ENCODE measurements around the gene PPP1R14C.
"Not testable (repeated sequence)": the region's sequence is repeated elsewhere in the genome, so short reads cannot be mapped to it uniquely, and the experiment has no call there.

Gene PPP1R14C

GRCh38 chr6:150172929-150173328 is 30.1 kb downstream of the PPP1R14C start:
- no peak for DNase-seq

DNA sequence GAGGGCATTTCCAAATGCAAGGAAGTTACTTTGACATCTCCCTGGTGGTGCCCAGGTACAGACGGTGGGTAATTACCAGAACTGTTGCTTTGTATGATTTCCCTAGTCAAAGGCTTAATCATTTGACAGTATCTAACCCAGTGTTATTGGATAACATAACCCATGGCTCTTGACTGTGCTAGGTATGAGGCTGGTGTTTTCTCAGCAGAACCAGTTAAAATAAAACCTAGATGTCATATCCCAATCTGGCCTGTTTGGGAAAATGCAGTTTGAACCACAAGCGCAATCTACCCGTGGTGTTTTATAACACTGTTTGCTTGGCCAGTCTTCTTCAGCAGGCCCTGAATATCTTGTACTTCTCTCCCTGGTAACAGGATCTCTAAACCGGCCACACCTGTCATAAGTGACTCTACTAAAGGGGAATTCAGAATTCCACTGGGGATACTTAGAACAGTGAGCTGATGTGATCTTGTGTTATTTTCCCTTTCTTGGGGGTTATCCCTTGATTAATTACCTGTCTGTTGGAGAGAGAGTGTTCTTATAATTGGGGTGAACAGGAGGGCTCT is 32.8 kb downstream of the PPP1R14C start:
- DNase-seq: no peak

DNA sequence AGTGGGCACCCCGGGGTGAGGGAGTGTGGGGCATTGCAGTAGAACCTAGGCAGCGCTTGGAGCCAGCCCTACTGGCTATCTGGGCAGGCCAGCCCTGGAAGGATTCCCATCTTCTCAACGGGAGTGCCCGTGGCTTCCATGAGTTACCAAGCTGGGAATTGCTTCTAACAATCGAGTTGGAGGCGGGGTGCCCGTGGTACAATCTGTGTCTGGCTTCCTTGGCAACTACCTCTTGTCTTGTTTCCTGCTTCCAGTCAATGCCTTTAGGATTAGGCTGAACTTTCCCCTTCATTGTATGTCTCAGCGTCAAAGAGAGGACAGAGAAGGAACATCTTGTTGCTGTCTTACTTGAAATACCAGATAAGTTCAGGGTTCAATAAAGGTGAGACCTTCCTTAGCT is 33.3 kb downstream of the PPP1R14C start:
- no peak for DNase-seq

GRCh38 chr6:150176659-150177058 is 33.8 kb downstream of the PPP1R14C start:
- no peak for DNase-seq

DNA sequence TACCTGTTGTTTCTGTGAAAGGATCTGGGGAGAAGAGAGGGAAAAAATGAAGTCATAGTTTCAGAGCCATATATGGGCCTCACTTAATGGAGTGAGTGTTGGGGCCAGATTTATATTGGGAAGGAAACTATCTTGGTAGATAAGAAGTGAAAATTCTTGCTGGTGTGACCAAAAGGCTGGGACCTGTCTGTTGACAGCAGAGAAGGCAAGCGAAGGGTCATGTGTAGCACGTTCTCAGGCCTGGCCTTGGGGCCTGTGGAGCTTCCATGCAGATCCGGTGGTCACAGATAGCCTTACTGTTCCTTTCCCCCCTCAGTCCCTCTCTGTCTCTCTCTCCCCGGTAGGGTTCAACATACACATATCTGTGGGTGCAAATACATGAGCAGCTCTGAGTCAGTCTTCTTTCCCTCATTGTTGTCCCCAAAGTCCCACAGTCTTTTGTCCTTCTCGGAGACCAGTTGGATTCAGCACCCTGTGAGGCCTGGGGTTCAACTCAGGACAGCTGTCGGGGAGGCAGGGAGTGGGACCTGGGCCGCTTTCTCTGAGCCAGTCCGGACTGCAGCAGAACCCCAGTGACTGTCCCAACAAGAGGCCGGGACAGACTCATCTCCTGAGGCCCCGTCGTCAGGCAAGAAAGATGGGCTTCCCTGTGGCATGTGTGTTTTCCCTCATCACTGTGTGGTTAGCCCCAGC is 34.6 kb downstream of the PPP1R14C start:
- DNase-seq: no peak

- DNase-seq: no peak
Measured at GRCh38 chr6:150177952-150178520, 35.2 kb downstream of the PPP1R14C start.

DNA sequence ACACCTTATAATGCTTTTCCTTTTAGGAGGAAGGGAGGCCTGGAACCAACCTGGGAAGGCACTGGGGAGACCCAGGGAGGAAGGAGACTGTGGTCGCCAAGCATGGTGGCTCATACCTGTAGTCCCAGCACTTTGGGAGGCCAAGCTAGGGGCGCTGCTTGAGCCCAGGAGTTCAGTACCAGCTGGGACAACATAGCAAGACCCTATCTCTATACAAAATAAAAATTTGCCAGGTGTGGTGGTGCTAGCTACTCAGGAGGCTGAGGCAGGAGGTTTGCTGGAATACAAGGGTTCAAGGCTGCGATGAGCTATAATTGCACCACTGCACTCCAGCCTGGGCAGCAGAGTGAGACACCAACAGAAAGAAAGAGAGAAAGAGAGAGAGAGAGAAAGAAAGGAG is 36.2 kb downstream of the PPP1R14C start:
- no peak for DNase-seq

- not testable (repeated sequence) for DNase-seq
Measured at GRCh38 chr6:150179907-150180424, 37.1 kb downstream of the PPP1R14C start.

DNA sequence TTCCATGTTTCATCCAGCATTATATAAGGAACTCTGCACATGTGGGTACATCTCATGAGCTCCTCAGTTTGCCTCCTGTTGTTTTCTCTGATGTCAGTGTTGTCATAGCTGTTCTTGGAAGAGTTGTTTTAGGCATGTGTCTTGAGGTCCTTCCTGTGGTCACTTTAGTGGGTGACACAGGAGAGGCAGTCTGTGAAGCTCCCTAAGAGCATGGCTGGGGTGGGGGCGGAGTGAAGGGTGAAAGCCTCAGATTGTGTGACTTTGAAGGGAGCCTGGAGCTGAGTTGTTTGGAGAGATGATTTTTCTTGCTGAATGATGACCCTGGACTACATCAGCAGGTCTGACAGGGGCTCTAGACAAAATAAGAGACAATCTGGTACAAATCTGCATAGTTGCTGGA is 37.7 kb downstream of the PPP1R14C start:
- DNase-seq: no peak

DNA sequence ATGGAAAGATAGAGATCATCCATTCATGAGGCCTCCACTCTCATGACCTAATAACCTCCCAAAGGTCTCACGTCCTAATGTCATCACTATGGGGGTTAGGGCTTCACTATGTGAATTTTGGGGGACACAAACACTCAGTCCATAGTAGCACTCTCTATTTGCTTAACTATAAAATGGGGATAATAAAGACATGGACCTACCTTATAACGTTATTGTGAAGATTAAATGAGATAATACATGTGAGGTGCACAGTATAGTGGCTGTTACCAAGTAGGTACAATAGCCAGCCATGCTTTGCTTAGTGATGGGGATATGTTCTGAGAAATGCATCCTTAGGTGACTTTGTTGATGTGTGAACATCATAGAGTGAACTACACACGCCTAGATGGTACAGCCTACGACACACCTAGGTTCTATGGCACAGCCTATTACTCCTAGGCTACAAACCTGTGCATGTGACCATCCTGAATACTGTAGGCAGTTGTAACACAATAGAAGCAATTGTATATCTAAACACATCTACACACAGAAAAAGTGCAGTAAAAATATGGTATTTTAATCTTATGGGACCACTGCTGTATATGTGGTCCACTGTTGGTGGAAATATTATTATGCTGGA is 39.7 kb downstream of the PPP1R14C start:
- DNase-seq: no peak

- no peak for DNase-seq
Measured at GRCh38 chr6:150183105-150183504, 40.3 kb downstream of the PPP1R14C start.

DNA sequence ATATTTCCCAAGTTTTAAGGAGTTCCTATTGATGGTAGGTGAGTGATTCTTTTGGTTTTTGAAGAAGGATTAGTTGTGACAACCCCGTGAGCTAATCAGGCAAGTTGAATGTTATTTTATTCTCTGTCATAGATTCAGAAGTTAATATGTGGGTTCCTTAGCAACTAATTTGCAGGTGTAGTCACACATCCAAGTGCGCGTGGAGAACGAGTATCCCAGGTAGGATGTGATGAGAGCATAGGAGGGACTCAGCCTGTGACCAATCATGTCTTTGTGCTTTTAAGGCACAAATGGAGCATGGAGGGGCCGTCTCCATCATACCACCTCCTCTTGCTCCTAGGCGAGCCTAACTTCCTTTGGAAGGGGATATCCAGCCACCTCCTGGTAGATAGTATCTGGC is 41.1 kb downstream of the PPP1R14C start:
- DNase-seq: no peak

DNA sequence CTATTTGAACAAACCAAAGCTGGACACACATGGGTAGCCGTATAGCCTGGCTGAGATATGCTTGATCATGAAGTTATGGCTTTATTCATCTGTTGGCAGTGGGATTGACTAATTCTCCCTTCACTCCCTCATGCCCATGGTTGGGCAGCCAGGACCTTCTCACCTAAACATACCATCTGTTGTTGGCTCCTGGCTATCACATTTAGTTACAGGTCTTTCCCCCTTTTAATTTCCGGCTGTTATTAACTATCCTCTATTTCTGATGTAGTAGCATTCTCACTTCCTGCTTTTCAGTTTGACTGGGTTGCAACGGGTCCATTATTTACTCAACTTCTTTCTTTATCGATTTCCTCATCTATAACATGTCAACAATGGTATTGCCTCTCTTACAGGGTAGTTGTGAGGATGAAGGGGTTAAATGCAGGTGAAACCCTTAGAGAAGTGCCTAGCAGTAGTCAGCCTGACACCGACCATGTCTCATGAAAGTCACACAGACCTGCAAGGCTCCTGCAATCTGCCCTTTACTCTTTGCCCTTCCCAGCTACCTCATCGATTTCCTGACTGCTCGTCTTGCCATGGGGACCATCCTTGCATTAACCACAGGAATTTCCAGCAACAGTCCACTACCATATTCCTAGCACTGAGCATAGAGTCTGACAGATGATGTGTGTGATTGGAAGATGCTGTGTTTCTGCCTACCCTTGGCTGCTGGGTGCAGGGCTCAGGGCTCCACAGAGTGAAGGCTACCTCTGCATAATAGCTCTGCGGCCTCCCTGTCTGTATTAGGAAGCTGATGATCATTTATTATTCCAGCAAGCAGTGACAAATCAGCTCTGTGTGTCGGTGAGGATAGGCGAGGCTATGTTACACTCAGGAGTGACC is 42.2 kb downstream of the PPP1R14C start:
- no peak for DNase-seq

- DNase-seq: no peak
Measured at GRCh38 chr6:150185732-150186117, 42.9 kb downstream of the PPP1R14C start.

DNA sequence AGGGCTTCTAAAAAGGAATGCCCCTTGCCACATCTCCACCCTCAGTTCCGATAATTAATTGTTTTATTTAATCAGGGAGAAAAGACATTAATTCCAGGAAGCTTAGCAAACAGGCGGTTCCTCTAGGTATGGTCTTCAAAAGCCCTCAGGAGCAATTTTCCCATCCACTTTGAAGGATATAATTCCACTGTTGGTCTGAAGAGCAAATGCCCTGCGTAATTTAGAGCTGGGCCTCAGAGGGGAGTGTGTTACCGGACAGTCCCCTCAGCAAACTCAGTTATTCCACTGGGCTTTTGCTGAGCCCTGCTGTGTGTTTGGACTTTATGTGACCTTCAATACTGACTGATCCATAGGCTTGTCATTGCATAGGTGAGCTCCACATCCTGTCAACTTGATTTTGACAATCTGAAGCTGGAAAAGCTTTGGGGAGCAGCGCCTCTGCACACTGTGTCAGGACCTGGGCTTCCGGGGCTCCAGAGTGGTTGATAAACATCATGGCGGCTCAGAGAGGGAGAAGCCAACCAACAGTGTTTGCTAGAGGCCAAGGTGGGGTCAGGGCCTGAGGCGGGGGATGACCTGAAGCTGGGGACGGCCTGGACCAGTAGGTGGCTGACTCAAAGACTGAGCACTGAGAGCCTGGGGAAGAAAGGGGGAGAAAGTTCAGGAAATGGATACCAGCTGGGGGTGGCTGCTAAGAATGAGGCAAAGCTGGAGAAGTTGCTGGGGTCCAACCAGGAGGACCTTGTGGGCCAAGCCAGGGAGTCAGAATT is 43.5 kb downstream of the PPP1R14C start:
- DNase-seq: no peak

- DNase-seq: not testable (repeated sequence)
Measured at GRCh38 chr6:150187433-150187832, 44.6 kb downstream of the PPP1R14C start.

DNA sequence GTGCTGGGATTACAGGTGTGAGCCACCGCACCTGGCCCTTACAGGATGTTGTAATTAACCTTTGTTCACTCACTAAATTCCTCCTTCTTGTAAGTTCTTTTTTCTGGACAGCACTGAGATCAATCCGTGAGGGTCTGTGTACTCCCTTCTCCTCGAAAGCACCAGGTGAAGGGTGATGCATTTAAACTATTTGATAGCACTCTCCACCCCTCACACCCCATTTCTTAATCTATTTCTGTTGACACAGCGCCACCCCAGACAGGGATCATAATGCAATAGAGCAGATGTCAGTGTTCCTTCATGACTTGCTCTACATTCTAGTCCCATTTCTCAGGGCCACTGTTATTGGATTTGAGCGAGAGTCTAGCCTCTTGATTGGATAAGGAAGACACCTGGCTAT is 46.3 kb downstream of the PPP1R14C start:
- DNase-seq: no peak

DNA sequence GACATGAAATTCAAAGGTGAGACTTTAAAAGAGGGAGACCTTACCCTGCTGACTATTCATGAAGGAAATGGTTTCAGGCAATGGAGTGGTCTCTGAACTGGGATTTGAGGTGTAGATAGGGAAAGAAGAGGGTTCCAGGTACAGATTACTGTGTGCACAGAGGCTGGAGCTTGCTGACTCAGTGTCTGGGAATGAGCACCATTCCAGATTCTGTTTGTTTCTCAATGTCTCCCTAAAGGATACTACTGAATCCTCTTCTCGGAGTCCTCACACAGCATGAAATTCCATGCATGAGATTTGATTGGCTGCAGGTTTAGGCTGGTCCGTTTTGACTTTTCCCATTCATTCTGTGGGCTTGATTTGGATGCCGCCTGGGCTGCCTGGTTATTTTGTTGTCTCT is 49.0 kb downstream of the PPP1R14C start:
- DNase-seq: no peak

DNA sequence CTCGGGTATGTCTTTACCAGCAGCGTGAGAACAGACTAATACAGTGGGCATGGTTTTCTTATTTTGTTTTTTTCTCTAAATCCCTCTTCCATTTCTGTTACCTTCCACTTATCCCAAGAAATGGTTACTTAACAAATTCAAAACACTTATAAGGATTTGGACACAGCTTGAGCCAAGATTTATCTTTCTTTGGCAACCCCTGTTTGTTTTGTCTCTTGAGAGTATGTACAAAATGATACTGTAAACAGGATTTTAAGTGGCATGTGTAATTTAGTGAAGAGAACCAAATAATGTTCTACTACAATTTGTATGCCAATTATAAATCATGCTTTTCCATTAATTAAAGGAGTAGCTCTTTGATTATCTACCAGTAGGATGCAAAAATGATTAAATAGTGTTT is 51.4 kb downstream of the PPP1R14C start:
- DNase-seq: no peak

- no peak for DNase-seq
Measured at GRCh38 chr6:150195996-150196417, 53.2 kb downstream of the PPP1R14C start.

DNA sequence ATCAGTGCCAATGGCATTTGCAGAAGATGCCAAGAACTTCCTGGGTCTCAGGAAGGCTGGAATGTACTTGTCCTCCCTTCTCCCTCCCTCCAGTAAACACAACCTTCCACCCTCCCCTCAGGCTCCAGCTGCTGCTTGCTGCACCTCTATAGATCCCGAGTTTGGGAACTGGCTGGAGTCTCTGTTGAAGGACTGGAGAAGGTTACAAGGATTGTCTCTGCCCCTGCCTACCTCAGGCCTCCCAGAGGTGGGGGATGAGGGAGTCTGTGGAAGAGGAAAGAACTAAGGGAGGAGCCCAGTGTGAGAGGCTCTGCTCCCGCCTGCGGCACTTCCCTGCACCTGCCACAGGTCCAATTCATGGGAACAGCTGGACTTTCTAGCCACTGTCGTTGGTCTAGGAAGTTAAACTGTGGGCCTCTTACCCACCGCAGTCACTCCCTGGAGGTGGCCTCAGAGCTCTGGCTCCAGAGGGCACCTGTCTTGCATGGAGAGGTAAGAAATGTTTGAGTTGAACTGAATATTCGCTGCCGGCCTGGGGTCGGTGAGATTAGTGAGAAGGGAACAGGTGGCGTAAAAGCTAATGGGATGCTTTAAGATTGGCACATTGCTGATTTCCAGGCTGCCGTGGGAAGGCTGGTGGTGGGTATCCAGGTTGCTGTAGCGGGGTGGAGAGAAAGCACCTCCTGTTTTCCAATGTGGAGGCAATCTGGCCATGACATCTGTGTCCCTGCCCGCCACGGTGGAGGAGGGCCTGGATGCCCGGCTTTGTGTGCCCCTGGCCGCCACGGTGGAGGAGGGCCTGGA is 54.3 kb downstream of the PPP1R14C start:
- no peak for DNase-seq

All from activated CD4-positive, alpha-beta T cell treated with anti-CD3 and anti-CD28 coated beads for 1 hour (primary cell).